Right lobe of liver (tissue), 4 donors: Measurements from ENCODE around the gene ZYG11B.

Source experiments
- CTCF ChIP-seq, 4 donors: fragments of 200-600 bp in 3 of 4; fragments of 450-650 bp in 1 of 4; IDR thresholded peaks; one replicate each; pipeline versions ENCODE4 v1.5.1 to v1.8.0; 2016 to 2022; ENCODE audit warnings: antibody characterized with exemption in 4 of 4, mild to moderate bottlenecking in 2 of 4
- POLR2A ChIP-seq: fragments of 450-650 bp; IDR thresholded peaks from one replicate; pipeline ENCODE4 v1.6.1; 2017; ENCODE audit warnings: antibody characterized with exemption, mild to moderate bottlenecking
- donor health status: DM: no; HTN: no; CAD: no.
- donor health status: DM: no; HTN: no; CAD: no.
- donor health status: DM: no; HTN: yes; CAD: no.

GRCh38 chr1:52759908-52760307, 33.7 kb downstream of the ZYG11B start:
- no peak for TF ChIP-seq CTCF (IDR thresholded peaks at IDR 0.05)
- TF ChIP-seq POLR2A: no peak
